Panc1 (cell line): Measurements from ENCODE around the gene NUB1. TPM values are rescaled to one million over a fixed set of nuclear protein-coding genes. Genes with fewer than 3 reads are reported as not detected.

ENCODE experiments used
- ATAC-seq: fragments of 200-7000 bp; cut with Tn5 transposase; 2 replicates; pipeline ENCODE4 v1.9.1; 2020; ENCODE audit warnings: mild to moderate bottlenecking, moderate library complexity
- BruUV-seq: library from RNA; stranded (reverse); fragments of 400-500 nt; replicated peaks from 2 replicates; lab custom pipeline; 2021; lab: Mats Ljungman, UMichigan
- CTCF ChIA-PET: fragments of 300-600 bp; sonication (Branson Sonifier 250); formaldehyde crosslinking; loops from one replicate; lab custom pipeline; 2022; ENCODE audit warnings: antibody characterized with exemption; lab: Charles Lee
- POLR2A ChIA-PET: fragments of 300-600 bp; sonication (Branson Sonifier 250); formaldehyde crosslinking; loops from one replicate; lab custom pipeline; 2022; ENCODE audit warnings: antibody characterized with exemption; lab: Charles Lee
- DNase-seq: peaks from one replicate; pipeline ENCODE4 v3.0.0-alpha.2; 2010; ENCODE audit warnings: low read depth, low spot score
- H3K27ac ChIP-seq: 2 replicates; pipeline ENCODE4 v1.5.1; 2011; ENCODE audit warnings: mild to moderate bottlenecking, low read length, inconsistent platforms
- H3K27me3 ChIP-seq: fragments of 200-500 bp; sonication (Bioruptor generic); 2 replicates; pipeline ENCODE4 v1.6.0; 2014; ENCODE audit warnings: low read length, inconsistent platforms; ENCODE audit not compliant: control insufficient read depth, insufficient read depth
- H3K36me3 ChIP-seq: fragments of 200-500 bp; sonication (Bioruptor generic); 2 replicates; pipeline ENCODE4 v1.5.1; 2014; ENCODE audit warnings: inconsistent platforms, mild to moderate bottlenecking, low read length, moderate library complexity; ENCODE audit not compliant: control insufficient read depth, insufficient read depth
- H3K4me1 ChIP-seq: 2 replicates; pipeline ENCODE4 v1.5.1; 2011; ENCODE audit warnings: inconsistent platforms, mild to moderate bottlenecking, low read length, moderate library complexity; ENCODE audit not compliant: control insufficient read depth, insufficient read depth
- H3K4me3 ChIP-seq, 2 experiments: 2 replicates each; pipeline ENCODE4 v1.5.1; 2011 to 2012; ENCODE audit warnings: low read depth in 2 of 2, low read length in 2 of 2, mild to moderate bottlenecking in 2 of 2, inconsistent platforms in 1 of 2, moderate library complexity in 1 of 2
- H3K9me3 ChIP-seq: fragments of 200-500 bp; sonication (Bioruptor generic); 2 replicates; pipeline ENCODE4 v1.5.1; 2014; ENCODE audit warnings: low read depth, mild to moderate bottlenecking, inconsistent platforms, low read length, moderate library complexity; ENCODE audit not compliant: control insufficient read depth, insufficient read depth
- POLR2AphosphoS5 ChIP-seq: IDR thresholded peaks from 2 replicates; pipeline ENCODE4 v1.6.1; 2012; ENCODE audit warnings: mild to moderate bottlenecking, low read depth, low read length, moderate library complexity
- SIN3A ChIP-seq: IDR thresholded peaks from 2 replicates; pipeline ENCODE4 v1.6.1; 2012; ENCODE audit warnings: low read depth, mild to moderate bottlenecking, low read length, moderate library complexity, borderline replicate concordance; ENCODE audit not compliant: insufficient read depth
- TCF7L2 ChIP-seq: IDR thresholded peaks from 2 replicates; pipeline ENCODE4 v1.6.1; 2011; ENCODE audit warnings: mild to moderate bottlenecking, low read depth, low read length, inconsistent platforms
- in situ Hi-C: cut with HindIII; loops from 2 replicates; pipeline ENCODE4 v1.10.0; 2016; ENCODE audit warnings: low sequenced_read_pairs, low pct_unique_long_range_greater_than_20kb
- intact Hi-C: fragments of 100-400 bp; cut with micrococcal nuclease; formaldehyde crosslinking; loops from one replicate; pipeline ENCODE4 v1.10.0; 2022; ENCODE audit not compliant: unreplicated experiment
- total RNA-seq: library from RNA; stranded (reverse); gene quantifications from one replicate; pipeline ENCODE4 v1.2.1, GENCODE V29; 2021; ENCODE audit not compliant: unreplicated experiment
- TF ChIP-seq, protein P1 (sequence below): fragments of 450-650 bp; IDR thresholded peaks from 2 replicates; pipeline ENCODE4 v1.5.1; 2017; ENCODE audit warnings: mild to moderate bottlenecking
- TF ChIP-seq, protein P2 (sequence below), 2 experiments: IDR thresholded peaks; 2 replicates each; pipeline ENCODE4 v1.6.1; 2011 to 2012; ENCODE audit warnings: low read depth in 2 of 2, control low read depth in 1 of 2, low read length in 1 of 2, mild to moderate bottlenecking in 1 of 2, moderate library complexity in 1 of 2; ENCODE audit not compliant: insufficient read depth in 1 of 2

NUB1 gene
- total RNA-seq, 1 experiment from 2014 or later, result 50.5 TPM

DNA sequence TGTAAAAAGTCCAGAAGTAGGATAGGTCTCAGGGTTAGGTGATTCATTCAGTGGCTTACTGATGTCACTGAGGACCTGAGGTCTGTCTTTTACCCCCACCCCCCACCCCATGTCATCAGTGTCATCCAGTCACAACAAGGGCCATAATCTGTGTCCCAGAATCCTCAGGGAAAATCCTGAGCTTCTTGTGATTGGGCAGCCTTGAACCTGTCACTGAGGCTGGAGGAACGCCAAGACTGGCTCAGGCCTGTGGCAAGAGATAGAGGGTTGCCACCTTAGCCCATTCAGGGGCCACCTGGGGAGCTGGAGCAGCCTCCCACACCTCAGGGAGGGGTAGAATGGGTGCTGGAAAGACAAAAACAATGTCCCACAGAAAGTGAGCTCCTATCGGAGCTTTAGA lies 29.7 kb downstream of the NUB1 start:
- in situ Hi-C loops, result no loop called here
- Histone ChIP-seq H3K36me3 (no peaks in the 10 kb centered on the region), H3K4me3 (no peak overlapping the region), H3K9me3 (no peaks in the 10 kb centered on the region), H3K4me1 (peaks cover 13% of the 10 kb centered on the region), H3K27me3 (no peaks in the 10 kb centered on the region), H3K27ac (peak overlapping the region; percentile 3; the same call in 1 of the 2 replicates)
- ATAC-seq (no peak), DNase-seq (no peak)
- ChIA-PET POLR2A (no interaction called here), CTCF (no interaction called here)
- TF ChIP-seq SIN3A, result no peak
- no peak for TF ChIP-seq POLR2AphosphoS5
- TF ChIP-seq, protein P1, sequence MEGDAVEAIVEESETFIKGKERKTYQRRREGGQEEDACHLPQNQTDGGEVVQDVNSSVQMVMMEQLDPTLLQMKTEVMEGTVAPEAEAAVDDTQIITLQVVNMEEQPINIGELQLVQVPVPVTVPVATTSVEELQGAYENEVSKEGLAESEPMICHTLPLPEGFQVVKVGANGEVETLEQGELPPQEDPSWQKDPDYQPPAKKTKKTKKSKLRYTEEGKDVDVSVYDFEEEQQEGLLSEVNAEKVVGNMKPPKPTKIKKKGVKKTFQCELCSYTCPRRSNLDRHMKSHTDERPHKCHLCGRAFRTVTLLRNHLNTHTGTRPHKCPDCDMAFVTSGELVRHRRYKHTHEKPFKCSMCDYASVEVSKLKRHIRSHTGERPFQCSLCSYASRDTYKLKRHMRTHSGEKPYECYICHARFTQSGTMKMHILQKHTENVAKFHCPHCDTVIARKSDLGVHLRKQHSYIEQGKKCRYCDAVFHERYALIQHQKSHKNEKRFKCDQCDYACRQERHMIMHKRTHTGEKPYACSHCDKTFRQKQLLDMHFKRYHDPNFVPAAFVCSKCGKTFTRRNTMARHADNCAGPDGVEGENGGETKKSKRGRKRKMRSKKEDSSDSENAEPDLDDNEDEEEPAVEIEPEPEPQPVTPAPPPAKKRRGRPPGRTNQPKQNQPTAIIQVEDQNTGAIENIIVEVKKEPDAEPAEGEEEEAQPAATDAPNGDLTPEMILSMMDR, result no peak
- TF ChIP-seq, protein P2, sequence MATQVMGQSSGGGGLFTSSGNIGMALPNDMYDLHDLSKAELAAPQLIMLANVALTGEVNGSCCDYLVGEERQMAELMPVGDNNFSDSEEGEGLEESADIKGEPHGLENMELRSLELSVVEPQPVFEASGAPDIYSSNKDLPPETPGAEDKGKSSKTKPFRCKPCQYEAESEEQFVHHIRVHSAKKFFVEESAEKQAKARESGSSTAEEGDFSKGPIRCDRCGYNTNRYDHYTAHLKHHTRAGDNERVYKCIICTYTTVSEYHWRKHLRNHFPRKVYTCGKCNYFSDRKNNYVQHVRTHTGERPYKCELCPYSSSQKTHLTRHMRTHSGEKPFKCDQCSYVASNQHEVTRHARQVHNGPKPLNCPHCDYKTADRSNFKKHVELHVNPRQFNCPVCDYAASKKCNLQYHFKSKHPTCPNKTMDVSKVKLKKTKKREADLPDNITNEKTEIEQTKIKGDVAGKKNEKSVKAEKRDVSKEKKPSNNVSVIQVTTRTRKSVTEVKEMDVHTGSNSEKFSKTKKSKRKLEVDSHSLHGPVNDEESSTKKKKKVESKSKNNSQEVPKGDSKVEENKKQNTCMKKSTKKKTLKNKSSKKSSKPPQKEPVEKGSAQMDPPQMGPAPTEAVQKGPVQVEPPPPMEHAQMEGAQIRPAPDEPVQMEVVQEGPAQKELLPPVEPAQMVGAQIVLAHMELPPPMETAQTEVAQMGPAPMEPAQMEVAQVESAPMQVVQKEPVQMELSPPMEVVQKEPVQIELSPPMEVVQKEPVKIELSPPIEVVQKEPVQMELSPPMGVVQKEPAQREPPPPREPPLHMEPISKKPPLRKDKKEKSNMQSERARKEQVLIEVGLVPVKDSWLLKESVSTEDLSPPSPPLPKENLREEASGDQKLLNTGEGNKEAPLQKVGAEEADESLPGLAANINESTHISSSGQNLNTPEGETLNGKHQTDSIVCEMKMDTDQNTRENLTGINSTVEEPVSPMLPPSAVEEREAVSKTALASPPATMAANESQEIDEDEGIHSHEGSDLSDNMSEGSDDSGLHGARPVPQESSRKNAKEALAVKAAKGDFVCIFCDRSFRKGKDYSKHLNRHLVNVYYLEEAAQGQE (IDR thresholded peaks at IDR 0.05; ENCODE audit: insufficient read depth in 1 of 2, low read depth in 2 of 2, low read length in 1 of 2), result no peak
- TF ChIP-seq TCF7L2, result no peak
- no TSS peak for BruUV-seq
- intact Hi-C loops, result no loop called here

DNA sequence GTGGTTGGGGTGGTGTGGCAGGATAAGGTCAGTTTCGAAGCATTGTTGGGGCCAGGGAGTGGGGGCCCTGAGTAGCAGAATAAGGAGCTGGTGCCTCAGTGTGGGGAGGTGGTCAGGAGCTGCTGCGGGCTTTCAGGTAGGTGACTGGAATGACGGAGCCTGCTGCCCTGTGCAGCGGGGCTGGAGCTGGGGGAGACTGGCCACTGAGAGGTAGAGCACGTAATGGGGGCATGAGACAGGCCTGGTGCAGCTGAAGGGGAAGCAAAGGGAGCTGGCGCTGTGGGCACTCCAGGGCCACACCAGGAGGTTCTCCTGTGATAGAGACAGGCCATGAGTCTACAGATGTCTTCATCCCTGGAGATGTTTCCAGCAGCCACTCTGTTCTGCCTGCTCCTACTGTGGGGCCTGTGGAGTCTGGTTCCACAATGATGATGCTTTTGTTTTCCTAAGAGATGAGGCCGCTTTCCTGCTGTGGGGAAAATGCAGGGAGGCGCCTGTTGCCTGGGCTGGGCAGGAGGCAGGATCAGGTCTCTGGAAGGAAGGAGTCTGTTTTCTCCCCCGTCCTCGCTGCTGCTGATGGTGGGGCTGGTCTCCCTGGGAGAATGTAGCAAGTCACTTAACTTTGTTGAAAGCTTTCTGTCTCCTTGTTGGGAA lies 31.1 kb downstream of the NUB1 start:
- no TSS peak for BruUV-seq
- no peak for ATAC-seq

More for the DNA sequence above, 31.1 kb downstream of the NUB1 start:
- ChIA-PET POLR2A (interaction anchor here (0.5 kb wide), 1 partner anchor 272 kb away, joined by 3 read pairs; no protein-coding TSS in a partner anchor), CTCF (no interaction called here)
- H3K9me3 ChIP-seq, result no peaks in the 10 kb centered on the region
- peak overlapping the region; percentile 40; the same call in 1 of the 2 replicates for H3K27ac ChIP-seq
- H3K27me3 ChIP-seq, result no peaks in the 10 kb centered on the region
- DNase-seq, result no peak
- intact Hi-C loops (no loop called here), in situ Hi-C loops (no loop called here)
- H3K4me3 ChIP-seq, result no peak overlapping the region
- H3K36me3 ChIP-seq, result no peaks in the 10 kb centered on the region
- TF ChIP-seq TCF7L2 (no peak), SIN3A (no peak), POLR2AphosphoS5 (no peak)
- TF ChIP-seq, protein P2 (IDR thresholded peaks at IDR 0.05; ENCODE audit: insufficient read depth in 1 of 2, low read depth in 2 of 2, low read length in 1 of 2), result no peak
- TF ChIP-seq, protein P1, result no peak
- H3K4me1 ChIP-seq, result peaks cover 7% of the 10 kb centered on the region
